G401 (cell line): Measurements from ENCODE around the gene CHID1. TPM values are rescaled to one million over a fixed set of nuclear protein-coding genes. Genes with fewer than 3 reads are reported as not detected.

Experiments
- DNase-seq: peaks from one replicate; pipeline ENCODE4 v3.0.0-alpha.2; 2015; ENCODE audit warnings: low spot score
- in situ Hi-C: cut with HindIII; loops from 2 replicates; pipeline ENCODE4 v1.10.0; 2016; ENCODE audit warnings: low sequenced_read_pairs, mixed read lengths
- total RNA-seq: library from RNA; depleted of rRNA; stranded (reverse); fragments of >200 nt; shearing (Covaris generic); gene quantifications from 2 replicates; pipeline ENCODE4 v1.2.3, GENCODE V29; 2014

The CHID1 gene
- total RNA-seq, 1 experiment from 2014 or later: 64.2 TPM

GRCh38 chr11:912266-912665 lies 1.7 kb upstream of the CHID1 start:
- in situ Hi-C loops: no loop called here
- DNase-seq: peak; percentile 50

- in situ Hi-C loops: no loop called here
- no peak for DNase-seq
Observed at GRCh38 chr11:911890-912219, 1.2 kb upstream of the CHID1 start.

GRCh38 chr11:911031-911889 lies 650 bp upstream of the CHID1 start:
- DNase-seq: no peak
- in situ Hi-C loops: no loop called here

GRCh38 chr11:910044-910588 lies 494 bp downstream of the CHID1 start:
- in situ Hi-C loops: no loop called here
- DNase-seq: no peak

GRCh38 chr11:909406-909805 lies 1.2 kb downstream of the CHID1 start:
- in situ Hi-C loops: no loop called here
- DNase-seq: no peak

GRCh38 chr11:908273-908672 lies 2.3 kb downstream of the CHID1 start:
- in situ Hi-C loops: no loop called here
- DNase-seq: no peak

- no peak for DNase-seq
- in situ Hi-C loops: no loop called here
Observed at GRCh38 chr11:907668-908067, 2.9 kb downstream of the CHID1 start.

- in situ Hi-C loops: no loop called here
- DNase-seq: no peak
Observed at GRCh38 chr11:905952-906351, 4.7 kb downstream of the CHID1 start.

- in situ Hi-C loops: no loop called here
- no peak for DNase-seq
Observed at GRCh38 chr11:904380-904779, 6.2 kb downstream of the CHID1 start.

GRCh38 chr11:901452-902061 lies 9.1 kb downstream of the CHID1 start:
- in situ Hi-C loops: no loop called here

GRCh38 chr11:900545-900944 lies 10.1 kb downstream of the CHID1 start:
- peak; percentile 54 for DNase-seq
- in situ Hi-C loops: no loop called here

More at GRCh38 chr11:901452-902061, 9.1 kb downstream of the CHID1 start:
- DNase-seq: no peak

GRCh38 chr11:899724-900123 lies 10.9 kb downstream of the CHID1 start:
- DNase-seq: no peak
- in situ Hi-C loops: no loop called here

- peak; percentile 89 for DNase-seq
- in situ Hi-C loops: no loop called here
Observed at GRCh38 chr11:898540-899190, 11.9 kb downstream of the CHID1 start.

- in situ Hi-C loops: no loop called here
- peak; percentile 89 for DNase-seq
Observed at GRCh38 chr11:898143-898511, 12.5 kb downstream of the CHID1 start.

GRCh38 chr11:897253-898142 lies 13.1 kb downstream of the CHID1 start:
- in situ Hi-C loops: no loop called here
- no peak for DNase-seq

GRCh38 chr11:895331-896110 lies 15.1 kb downstream of the CHID1 start:
- in situ Hi-C loops: no loop called here

GRCh38 chr11:894575-895201 lies 15.9 kb downstream of the CHID1 start:
- in situ Hi-C loops: no loop called here

More at GRCh38 chr11:895331-896110, 15.1 kb downstream of the CHID1 start:
- no peak for DNase-seq

More at GRCh38 chr11:894575-895201, 15.9 kb downstream of the CHID1 start:
- DNase-seq: no peak
